GM19463 (cell line): ENCODE data around the gene CRB3.
"Not testable (repeated sequence)": the region's sequence is repeated elsewhere in the genome, so short reads cannot be mapped to it uniquely, and the experiment has no call there.

Experiments
- ATAC-seq: cut with Tn5 transposase; IDR thresholded peaks from one replicate; pipeline ENCODE4 v1.9.1; 2021; ENCODE audit warnings: mild to moderate bottlenecking, moderate library complexity; ENCODE audit not compliant: unreplicated experiment

CRB3 gene

GRCh38 chr19:6464070-6464873, at the start of gene CRB3:
Gene CRB3 (plus strand): TSS chr19:6464271. CDS start chr19:6464702, 431 bp downstream.
- no peak for ATAC-seq

- ATAC-seq, result no peak
Measured at GRCh38 chr19:6414793-6415590, 49.1 kb upstream of the CRB3 start.

GRCh38 chr19:6415591-6416190, 48.4 kb upstream of the CRB3 start:
- ATAC-seq, result no peak

- no peak for ATAC-seq
Measured at GRCh38 chr19:6416658-6417405, 47.2 kb upstream of the CRB3 start.

GRCh38 chr19:6417713-6418561, 46.1 kb upstream of the CRB3 start:
- no peak for ATAC-seq

- ATAC-seq, result no peak
Measured at GRCh38 chr19:6418562-6418932, 45.5 kb upstream of the CRB3 start.

- ATAC-seq, result no peak
Measured at GRCh38 chr19:6421075-6422014, 42.7 kb upstream of the CRB3 start.

- ATAC-seq, result no peak
Measured at GRCh38 chr19:6423499-6424194, 40.4 kb upstream of the CRB3 start.

GRCh38 chr19:6424195-6424938, 39.7 kb upstream of the CRB3 start, which contains the start of gene KHSRP:
Gene KHSRP (minus strand): TSS chr19:6424811. CDS start chr19:6424701, 110 bp downstream.
- no peak for ATAC-seq

GRCh38 chr19:6424939-6425731, 38.9 kb upstream of the CRB3 start:
- ATAC-seq, result peak; percentile 86

- no peak for ATAC-seq
Measured at GRCh38 chr19:6425732-6426620, 38.1 kb upstream of the CRB3 start.

- no peak for ATAC-seq
Measured at GRCh38 chr19:6427131-6427530, 36.9 kb upstream of the CRB3 start.

- ATAC-seq, result not testable (repeated sequence)
Measured at GRCh38 chr19:6428692-6429418, 35.2 kb upstream of the CRB3 start.

- no peak for ATAC-seq
Measured at GRCh38 chr19:6429419-6430221, 34.5 kb upstream of the CRB3 start.
